DMS 273 treated with DMSO at 0.1 percent for 48 hours (cell line): Measurements from ENCODE around the gene DUSP12.
"Not testable (repeated sequence)": the region's sequence is repeated elsewhere in the genome, so short reads cannot be mapped to it uniquely, and the experiment has no call there.

Source experiments
- DNase-seq: peaks from one replicate; lab custom pipeline; 2025; lab: John Stamatoyannopoulos, UW

DUSP12 gene

GRCh38 chr1:161727256-161727924 is 22.2 kb upstream of the DUSP12 start:
- no peak for DNase-seq

GRCh38 chr1:161728376-161729226 is 21.0 kb upstream of the DUSP12 start:
- no peak for DNase-seq

- no peak for DNase-seq
Measured at GRCh38 chr1:161730050-161730564, 19.5 kb upstream of the DUSP12 start.

- no peak for DNase-seq
Measured at GRCh38 chr1:161731241-161731640, 18.3 kb upstream of the DUSP12 start.

- DNase-seq = no peak
Measured at GRCh38 chr1:161731981-161732718, 17.4 kb upstream of the DUSP12 start.

- DNase-seq = no peak
Measured at GRCh38 chr1:161733526-161733925, 16.1 kb upstream of the DUSP12 start.

- DNase-seq = no peak
Measured at GRCh38 chr1:161735837-161736236, 13.7 kb upstream of the DUSP12 start.

GRCh38 chr1:161736335-161736969 is 13.1 kb upstream of the DUSP12 start:
- no peak for DNase-seq

GRCh38 chr1:161737625-161738024 is 12.0 kb upstream of the DUSP12 start:
- DNase-seq = no peak

GRCh38 chr1:161738627-161739287 is 10.8 kb upstream of the DUSP12 start:
- peak; percentile 35 for DNase-seq

GRCh38 chr1:161739865-161740566 is 9.6 kb upstream of the DUSP12 start:
- no peak for DNase-seq

GRCh38 chr1:161740921-161741320 is 8.7 kb upstream of the DUSP12 start:
- no peak for DNase-seq

GRCh38 chr1:161743231-161743630 is 6.4 kb upstream of the DUSP12 start:
- DNase-seq = no peak

GRCh38 chr1:161747801-161748200 is 1.8 kb upstream of the DUSP12 start:
- DNase-seq = no peak

GRCh38 chr1:161763522-161764098 is 14.0 kb downstream of the DUSP12 start:
- no peak for DNase-seq

GRCh38 chr1:161766102-161766981 is 16.8 kb downstream of the DUSP12 start, which contains the start of gene ATF6:
Gene ATF6 (plus strand): TSS chr1:161766320. CDS start chr1:161766361, 41 bp downstream.
- DNase-seq = peak; percentile 90

- DNase-seq = no peak
Measured at GRCh38 chr1:161768461-161768860, 18.9 kb downstream of the DUSP12 start.

GRCh38 chr1:161768986-161769672 is 19.5 kb downstream of the DUSP12 start:
- no peak for DNase-seq

- DNase-seq = not testable (repeated sequence)
Measured at GRCh38 chr1:161769673-161770045, 20.1 kb downstream of the DUSP12 start.
